ENCODE results near the gene NEK4.

NEK4 gene

DNA sequence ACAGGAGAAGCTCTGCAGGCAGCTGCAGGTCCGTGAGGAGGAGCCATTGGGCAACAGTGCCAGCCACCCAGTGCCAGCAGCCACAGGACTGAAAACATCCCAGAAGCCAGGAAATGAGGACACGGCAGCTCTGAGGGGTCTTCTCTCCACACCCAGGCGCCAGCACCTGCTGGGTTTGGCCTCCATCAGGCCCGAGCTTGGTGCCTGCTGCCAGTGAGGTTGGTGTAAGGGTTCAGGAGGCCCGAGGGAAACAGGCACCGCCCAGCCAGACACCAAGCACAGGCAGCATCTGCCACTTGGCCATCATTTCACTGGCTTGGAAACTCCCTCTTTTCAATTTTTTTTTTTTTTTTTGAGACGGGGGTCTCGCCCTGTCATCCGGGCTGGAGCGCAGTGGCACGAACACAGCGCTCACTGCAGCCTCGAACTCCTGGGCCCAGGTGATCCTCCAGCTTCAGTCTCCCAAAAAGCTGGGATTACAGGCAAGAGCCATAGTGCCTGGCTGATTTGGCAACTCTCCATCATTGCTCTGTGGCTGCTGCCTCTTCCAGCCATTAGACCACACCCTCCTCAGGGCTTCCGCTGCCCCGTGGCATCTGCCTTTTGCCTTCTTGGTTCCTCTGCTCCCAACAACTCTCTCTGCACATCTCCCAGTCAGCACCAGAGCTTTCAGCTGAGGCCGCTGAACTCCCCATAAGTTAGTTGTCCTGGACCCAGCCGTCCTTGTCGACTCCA, 22.4 kb upstream of the NEK4 start:
- DNase-seq: no peak

DNA sequence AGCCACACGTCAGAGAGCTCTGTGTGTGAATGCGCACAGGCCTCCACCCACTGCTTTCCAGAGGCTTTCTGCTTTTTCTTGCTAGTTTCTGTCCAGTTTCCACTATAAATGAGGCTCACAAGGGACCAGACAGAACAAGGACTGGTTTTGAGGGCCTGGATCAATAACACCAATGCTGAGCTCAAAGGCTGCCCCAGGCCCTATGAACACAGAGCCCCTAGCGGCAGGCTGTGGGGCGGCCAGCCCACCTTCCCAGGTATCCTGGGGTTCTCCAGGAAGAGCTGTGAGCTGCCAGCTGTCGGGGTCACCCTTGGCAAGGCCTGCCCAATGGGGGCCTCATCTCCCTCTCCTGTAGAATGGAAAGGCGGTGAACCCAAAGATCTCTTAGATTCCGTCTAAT, 21.7 kb upstream of the NEK4 start:
- DNase-seq: no peak

DNA sequence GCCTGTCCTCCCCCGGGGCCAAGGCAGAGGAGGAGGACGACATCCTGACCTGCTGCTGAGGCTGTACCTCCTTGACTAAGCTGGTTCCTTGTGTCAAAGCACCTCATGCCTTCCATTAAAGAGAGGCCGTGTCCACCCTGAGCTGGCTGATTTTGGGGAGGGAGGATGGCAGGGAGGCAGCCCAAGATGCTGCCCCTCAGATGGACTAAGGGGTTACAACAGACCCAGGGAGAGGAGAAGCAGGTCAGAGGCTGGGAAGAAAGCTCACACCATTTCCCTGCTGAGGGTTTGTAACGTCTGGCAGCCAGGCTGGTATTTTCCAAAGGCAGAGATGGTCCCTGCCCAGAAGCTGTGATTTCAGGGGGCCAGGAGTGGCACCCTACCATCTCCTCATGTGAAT, 21.2 kb upstream of the NEK4 start:
- no peak for DNase-seq

DNA sequence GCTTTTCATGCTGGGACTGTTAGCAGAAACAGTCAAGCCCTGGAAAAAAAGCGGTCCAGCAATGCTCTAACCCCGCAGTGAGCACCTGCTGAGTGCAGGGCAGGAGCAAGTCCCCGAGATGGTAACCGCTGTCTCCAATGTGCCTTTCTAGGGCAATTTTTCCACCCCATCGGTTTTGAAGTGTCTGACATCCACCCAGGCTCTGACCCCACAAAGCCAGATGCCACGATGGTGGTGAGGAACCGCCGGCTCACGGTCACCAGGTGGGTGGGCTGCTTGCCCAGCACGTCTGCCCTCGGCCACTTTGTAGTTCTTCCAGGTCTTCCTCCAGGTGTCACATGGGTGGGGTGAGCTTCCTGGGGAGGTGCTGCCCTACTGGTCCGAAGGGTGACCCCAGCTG, 20.6 kb upstream of the NEK4 start:
- DNase-seq: no peak

DNA sequence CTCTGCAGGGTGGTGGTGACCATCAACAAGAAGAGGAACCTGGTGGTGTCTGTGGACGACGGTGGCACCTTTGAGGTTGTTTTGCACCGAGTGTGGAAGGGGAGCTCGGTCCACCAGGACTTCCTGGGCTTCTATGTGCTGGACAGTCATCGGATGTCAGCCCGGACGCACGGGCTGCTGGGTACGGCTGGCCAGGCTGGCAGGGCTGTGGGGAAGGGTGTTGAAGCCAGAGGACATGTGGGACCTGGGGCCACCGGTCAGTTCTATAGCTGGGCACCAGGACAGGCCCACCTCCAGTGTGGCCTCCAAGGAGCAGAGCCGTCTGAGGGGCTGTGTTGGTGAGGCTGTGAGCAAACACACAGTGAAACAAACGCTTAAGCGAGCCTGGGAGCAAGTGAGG, 20.0 kb upstream of the NEK4 start:
- no peak for DNase-seq

DNA sequence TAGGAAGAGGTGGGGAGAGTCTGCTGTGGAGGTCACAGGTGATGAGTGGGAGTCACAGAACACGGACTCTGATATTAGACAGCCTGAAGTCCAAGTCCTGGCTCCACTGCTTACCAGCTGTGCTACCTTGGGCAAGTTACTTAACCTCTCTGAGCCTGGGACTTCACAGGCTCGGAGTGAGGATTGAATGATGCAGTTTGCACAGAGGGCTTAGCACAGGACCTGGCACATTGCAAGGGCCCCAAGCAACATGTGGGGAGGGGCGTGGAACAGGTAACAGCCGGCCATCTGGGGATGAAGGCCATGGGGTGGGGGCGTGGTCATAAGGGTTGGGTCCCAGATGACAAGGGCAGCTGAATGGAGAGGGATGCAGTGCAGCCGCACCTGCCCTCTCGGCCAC, 19.6 kb upstream of the NEK4 start:
- DNase-seq: no peak

DNA sequence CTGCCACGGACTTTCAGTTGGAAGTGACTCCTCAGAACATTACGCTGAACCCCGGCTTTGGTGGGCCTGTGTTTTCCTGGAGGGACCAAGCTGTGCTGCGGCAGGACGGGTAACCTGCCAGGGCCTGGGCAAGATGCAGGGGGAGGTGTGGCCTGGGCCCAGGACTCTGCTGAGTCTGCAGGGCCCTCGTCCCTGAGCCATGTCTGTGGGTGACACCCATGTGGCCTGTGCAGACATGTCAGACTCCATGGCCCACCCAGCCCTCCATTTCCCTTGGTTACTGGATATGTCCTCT, 19.0 kb upstream of the NEK4 start:
- no peak for DNase-seq

DNA sequence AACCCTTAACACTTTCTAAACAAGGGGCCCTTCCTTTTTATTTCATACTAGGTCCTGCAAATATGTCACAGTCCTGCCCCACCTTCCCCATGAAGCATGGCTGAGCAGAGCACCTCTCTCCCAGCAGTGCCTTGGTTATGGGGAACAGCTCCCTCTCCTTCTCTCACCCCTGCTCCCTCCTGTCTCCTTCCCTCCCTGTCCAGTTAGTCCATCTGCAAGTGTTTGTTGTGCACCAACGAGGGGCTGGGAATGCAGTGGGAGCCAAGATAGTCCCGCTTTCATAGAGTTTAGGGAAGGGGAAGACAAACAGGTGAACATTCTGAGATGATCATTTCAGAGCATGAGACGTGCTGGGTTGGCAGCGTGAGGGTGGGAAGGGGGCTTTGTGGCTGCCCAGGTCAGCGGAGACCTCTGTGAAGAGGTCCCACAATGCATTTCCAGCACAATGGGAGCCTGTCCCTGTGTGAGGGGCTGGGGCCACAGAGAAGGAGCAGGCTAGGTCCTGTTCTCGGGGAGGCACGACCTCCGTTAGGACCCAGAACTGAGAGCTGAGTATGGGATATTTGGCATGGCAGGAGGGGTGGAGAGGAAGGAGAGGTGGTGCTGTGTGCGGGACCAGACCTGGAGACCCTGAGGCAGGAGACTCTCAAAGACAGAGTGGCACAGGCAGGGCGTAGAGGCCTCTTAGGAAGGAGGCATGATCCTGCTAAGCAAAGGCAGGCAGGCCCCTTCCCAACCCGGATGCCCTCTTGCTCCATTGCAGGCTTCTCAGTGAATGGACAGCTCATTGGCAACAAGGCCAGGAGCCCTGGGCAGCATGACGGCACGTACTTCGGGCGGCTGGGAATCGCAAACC, 18.4 kb upstream of the NEK4 start:
- no peak for DNase-seq

DNA sequence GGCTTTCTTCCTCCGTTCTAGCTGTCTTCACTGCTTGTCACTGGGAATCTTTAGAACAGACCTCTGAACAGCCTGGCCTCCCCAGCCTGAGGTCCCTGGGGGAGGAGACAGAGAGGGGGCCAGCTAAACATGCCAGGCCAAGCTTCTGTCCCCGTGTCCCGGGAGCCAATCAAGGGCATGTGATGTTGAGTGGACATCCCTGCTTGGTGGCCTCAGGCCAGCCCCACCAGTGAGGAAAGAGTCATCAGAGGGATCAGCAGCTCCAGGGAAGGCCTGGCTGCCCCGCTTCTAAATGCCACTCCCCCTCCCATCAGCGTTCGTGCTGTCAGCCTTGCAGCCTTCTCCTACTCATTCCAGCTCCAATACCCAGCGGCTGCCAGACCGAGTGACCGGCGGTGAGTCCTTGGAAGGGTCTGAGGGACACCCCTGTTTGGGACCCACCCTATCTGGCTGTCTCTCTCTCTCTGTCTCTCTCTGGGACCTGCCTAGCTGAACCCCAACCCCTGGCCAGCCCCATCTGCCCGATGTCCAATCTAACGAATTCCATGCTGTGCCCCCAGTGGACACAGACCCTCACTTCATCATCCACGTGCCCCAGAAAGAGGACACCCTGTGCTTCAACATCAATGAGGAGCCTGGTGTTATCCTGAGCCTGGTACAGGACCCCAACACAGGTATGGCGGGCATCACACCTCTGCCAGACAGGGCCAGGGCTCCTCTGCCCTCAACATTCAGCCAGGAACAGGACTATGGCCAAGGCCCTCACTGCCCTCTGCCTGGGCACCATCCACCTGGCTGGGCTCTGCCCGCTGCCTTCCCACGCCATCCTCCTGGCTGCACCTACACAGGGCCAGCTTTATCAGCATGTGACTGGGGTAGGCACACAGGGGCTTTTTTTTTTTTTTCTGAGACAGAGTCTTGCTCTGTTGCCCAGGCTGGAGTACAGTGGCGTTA, 17.2 kb upstream of the NEK4 start:
- DNase-seq: no peak

DNA sequence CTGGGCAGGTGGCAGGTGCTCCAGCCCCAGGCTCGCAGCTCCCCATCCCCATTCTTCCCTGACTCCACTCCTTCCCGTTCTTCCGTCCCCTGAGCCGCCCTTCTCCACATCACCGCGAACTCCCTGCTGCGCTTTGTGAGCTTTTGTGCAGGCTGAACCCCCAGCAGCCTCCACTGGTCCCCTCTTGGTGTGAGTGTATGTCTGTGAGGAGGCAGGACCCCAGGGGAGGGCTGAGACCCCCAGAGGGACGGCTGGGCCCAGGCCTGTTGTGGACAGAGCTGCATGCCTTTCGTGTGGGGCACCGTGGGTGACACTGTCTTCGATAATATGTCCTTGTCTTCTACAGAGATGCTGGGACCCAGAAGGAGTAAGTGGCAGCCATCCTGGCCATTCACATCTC, 16.5 kb upstream of the NEK4 start:
- DNase-seq: no peak

DNA sequence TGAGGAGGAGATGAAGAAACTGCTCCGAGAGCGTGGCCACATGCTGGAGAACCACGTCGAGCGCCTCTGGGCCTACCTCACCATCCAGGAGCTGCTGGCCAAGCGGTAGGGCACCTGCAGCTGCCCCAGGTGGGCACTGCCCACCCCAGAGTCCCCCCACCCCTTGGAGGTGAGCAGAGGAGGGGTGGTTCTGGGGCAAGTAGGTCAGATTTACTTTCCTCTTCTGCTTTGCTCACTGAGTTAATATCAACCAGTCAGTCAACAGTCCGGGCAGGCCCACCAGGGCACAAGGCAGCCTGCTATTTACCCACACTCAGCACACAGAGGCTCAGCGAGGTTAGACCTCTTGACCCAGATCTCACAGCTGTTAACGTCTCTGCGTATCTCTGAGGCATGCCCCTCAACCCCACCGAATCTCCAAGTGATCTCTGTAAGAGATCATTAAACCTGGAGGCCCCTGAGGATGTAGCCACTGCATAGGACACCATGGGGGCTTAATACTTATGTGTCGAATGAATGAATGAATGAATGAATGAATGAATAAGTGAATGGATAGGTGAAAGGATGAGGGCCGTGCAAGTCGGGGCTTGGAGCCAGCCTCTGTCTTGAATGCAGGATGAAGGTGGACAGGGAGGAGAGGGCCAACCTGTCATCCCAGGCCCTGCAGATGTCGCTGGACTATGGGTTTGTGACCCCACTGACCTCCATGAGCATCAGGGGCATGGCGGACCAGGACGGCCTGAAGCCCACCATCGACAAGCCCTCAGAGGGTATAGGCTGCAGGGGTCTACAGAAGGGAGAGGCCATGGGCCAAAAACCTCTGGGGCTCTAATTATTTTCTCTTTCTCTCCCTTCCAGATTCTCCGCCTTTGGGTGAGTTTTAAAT, 15.8 kb upstream of the NEK4 start:
- DNase-seq: no peak

DNA sequence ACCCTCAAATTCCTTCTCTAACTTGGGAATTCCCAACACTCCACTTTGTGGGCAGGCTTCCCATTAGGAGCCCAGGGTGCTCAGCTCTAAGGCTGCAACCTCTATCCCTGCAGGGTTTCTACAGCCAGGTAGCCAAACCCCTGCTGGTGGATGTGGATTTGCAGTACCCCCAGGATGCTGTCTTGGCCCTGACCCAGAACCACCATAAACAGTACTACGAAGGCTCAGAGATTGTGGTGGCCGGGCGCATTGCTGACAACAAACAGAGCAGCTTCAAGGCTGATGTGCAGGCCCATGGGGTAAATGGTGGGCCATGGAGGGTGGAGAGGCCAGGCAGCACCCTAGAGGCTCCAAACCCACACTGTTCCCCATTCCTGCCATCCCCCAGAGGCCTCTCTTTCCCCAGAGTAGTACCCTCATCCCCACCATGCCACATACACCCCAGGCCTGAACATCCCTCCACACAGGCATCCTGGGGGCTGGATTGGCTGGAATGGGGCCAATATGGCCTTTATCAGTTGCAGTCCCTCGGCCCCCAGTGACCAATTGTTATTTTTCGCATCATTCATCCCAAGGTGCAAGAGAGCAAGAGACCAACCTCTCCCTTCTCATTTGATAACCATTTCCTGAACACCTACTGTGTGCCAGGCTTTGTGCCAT, 14.3 kb upstream of the NEK4 start:
- no peak for DNase-seq

DNA sequence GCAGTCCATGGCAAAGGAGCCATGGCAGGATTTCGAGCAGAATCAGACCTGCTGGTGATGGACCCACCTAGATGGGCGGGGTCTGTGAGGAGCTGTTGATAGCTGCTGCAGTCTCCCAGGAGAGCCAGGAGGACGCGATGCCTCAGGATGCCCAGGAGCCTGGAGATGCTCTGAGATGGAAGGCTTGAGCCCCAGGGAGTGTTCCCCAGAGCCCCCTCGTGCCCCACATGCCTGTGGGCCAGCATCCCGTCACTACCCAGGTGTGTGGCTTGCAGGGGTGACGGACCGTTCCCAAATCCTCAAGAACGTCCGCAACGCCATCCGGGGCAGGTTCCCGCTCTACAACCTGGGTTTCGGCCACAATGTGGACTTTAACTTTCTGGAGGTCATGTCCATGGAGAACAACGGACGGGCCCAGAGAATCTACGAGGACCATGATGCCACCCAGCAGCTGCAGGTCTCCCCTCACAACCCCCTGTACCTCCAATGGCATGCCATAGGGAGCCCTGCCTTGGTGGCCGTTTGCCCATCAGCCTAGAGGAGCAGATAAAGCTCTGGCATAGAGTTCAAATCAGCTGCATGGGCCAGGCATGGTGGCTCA, 13.4 kb upstream of the NEK4 start:
- no peak for DNase-seq

DNA sequence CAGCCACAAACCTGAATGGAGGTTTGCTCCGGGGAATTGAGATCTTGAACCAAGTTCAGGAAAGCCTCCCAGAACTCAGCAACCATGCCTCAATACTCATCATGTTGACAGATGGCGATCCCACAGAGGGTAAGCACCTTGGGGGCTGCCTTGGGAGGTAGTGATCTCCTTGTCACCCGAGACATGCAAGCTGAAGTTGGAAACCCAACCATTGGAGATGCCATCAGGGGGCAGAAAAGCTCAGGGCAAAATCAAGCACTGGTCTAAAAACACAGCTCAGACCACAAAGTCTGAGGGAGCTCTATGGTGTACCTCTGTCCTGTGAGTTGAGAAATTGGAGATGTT, 12.4 kb upstream of the NEK4 start:
- DNase-seq: no peak

DNA sequence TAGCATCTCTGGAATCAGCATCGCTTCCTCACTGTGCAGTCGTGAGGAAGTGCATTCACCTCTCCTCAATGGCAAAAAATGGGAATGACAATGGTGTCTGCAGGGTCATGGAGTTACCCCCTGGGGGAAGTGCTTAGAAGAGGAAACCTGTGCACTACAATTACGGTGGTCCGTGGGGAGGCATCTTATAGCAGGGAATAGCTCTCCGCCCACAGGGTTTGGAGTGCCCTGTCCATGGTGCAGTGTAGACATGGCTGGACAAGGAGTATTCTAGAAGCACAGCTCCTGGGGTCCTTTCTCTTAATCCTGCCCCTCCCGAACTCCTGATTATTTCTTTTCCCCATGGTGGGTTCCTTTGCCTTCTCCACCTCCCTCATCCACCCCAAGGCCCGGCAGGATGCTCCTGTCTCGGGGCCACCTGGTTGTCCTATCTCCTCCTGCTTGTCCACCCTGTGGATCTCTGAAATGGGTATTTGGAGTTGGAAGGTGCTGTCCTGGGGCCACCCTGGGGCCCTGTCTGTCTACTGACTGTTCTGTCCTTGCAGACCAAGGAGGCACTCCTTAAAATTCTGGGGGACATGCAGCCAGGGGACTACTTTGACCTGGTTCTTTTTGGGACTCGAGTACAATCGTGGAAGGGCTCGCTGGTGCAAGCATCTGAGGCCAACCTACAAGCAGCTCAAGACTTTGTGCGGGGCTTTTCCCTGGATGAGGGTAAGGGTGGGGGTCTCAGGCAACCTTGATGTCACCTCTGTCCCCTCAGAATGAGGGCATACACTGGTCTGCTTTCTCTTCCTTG, 11.9 kb upstream of the NEK4 start:
- no peak for DNase-seq

DNA sequence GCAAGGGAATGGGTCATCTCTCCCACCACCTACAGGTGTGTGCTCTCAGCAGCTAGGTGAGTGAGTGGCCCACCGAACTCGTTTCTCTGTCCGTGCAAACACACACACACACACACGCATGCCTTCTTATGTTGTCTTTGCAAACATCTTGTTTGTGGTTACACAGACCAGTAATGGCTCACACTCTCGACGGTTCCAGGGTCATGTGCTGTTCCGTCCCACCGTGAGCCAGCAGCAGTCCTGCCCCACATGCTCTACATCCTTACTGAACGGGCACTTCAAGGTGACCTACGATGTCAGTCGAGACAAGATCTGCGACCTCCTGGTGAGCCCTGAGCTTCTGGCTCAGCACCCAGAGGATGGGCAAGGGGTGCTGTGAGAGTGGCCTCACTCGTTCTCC, 11.0 kb upstream of the NEK4 start:
- no peak for DNase-seq

DNA sequence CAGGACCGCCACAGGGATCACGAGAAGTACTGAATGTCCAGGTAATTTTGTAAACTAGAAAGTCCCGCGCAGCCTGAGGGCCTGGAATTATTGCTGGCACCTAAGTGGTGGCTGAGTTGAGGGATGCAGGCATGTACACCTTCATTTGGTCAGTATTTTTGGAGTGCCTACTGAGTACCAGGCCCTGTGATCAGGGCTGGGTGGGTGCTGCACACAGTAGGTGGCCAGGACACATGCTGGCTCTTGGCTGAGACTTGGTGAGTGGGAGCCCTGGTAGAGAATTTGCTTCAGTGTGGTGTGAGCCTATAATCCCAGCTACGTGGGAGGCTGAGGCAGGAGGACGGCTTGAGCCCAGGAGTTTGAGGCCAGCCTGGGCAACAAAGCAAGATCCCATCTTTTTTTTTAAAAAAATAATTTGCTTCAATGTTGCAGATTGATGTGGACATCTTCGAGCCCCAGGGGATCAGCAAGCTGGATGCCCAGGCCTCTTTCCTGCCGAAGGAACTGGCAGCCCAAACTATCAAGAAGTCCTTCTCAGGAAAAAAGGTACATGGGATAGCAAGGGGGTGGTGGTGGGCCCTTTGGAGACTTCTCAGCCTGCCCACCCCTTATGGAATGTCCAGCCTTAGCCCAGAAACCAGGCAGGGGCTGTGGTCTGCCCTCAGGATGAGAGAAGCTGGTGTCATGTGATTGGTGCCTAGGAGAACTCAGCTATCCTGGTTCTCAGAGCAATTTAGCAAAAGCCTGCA, 9.3 kb upstream of the NEK4 start:
- DNase-seq: no peak

DNA sequence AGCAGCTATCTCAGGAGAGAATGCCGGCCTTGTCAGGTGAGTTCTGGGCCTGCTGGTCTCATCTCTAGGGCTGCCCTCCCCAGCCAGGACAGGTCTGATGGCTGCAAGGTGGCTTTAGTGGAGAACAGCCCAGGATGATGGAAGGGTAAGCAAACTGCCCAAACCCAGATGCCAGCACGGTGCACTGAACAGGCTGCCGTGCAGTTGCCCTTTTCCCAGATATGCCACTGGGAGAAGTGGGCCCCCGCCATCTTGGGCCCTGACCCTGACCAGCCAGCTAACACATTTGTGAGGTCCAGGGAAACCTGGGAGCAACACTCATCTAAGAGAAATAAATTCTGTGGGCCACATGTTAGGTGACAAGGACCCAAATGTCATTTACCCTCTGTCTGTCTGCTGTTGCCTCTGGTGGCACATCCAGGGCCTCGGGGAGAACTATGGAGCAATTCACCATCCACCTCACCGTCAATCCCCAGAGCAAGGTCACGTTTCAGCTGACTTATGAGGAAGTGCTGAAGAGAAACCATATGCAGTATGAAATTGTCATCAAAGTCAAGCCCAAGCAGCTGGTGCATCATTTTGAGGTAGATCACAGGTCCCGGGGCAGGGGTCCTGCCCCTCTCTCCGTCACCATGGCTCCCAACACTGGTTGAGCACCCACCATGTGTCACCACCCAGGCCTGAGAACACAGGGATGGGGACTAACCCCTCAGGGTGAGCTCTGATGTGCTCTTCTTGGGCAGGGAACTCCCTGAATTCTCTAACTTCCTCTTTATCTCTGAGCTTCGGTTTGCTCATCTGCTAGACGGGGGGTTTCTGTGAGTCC, 8.5 kb upstream of the NEK4 start:
- DNase-seq: no peak

All from GDM1 (cell line).